PC-9 (cell line): ENCODE results near the gene AKT1S1. TPM values are rescaled to one million over a fixed set of nuclear protein-coding genes. Genes with fewer than 3 reads are reported as not detected.
A peak's percentile ranks its signal among the peaks of the same experiment; 100 is the strongest.

Experiments
- BruUV-seq: library from RNA; stranded (reverse); fragments of 400-500 nt; replicated peaks from 2 replicates; lab custom pipeline; 2021; lab: Mats Ljungman, UMichigan
- CTCF ChIA-PET: fragments of 300-600 bp; sonication (Branson Sonifier 250); formaldehyde crosslinking; loops from one replicate; lab custom pipeline; 2022; ENCODE audit warnings: antibody characterized with exemption; lab: Charles Lee
- POLR2A ChIA-PET: fragments of 300-600 bp; sonication (Branson Sonifier 250); formaldehyde crosslinking; loops from one replicate; lab custom pipeline; 2022; ENCODE audit warnings: antibody characterized with exemption; ENCODE audit not compliant: unreplicated experiment; lab: Charles Lee
- DNase-seq, 2 experiments: peaks; one replicate each; pipeline versions ENCODE4 v3.0.0 to v3.0.0-alpha.2; 2015 to 2022; ENCODE audit warnings: mixed read lengths in 1 of 2
- H2AFZ ChIP-seq: fragments of 200-600 bp; sonication (generic); 2 replicates; pipeline ENCODE4 v1.8.1; 2017; ENCODE audit warnings: antibody characterized with exemption
- H3F3A ChIP-seq: fragments of 200-600 bp; sonication (generic); 2 replicates; pipeline ENCODE4 v1.8.1; 2017; ENCODE audit warnings: antibody characterized with exemption, mild to moderate bottlenecking, low read depth; ENCODE audit not compliant: insufficient read depth
- H3K27ac ChIP-seq: fragments of 200-600 bp; sonication (generic); 2 replicates; pipeline ENCODE4 v1.6.1; 2016; ENCODE audit warnings: mixed run types
- H3K27me3 ChIP-seq: fragments of 200-600 bp; sonication (generic); 2 replicates; pipeline ENCODE4 v1.6.1; 2016; ENCODE audit warnings: low read depth, mixed run types; ENCODE audit not compliant: insufficient read depth
- H3K36me3 ChIP-seq: fragments of 200-600 bp; sonication (generic); 2 replicates; pipeline ENCODE4 v1.6.1; 2016; ENCODE audit warnings: low read depth, mixed run types
- H3K4me1 ChIP-seq: fragments of 200-600 bp; sonication (generic); replicated peaks from 2 replicates; pipeline ENCODE4 v1.6.1; 2016; ENCODE audit warnings: mixed run types; ENCODE audit not compliant: insufficient read depth
- H3K4me2 ChIP-seq: fragments of 200-600 bp; sonication (generic); 2 replicates; pipeline ENCODE4 v1.6.1; 2017; ENCODE audit warnings: mixed run types
- H3K4me3 ChIP-seq: fragments of 200-600 bp; sonication (generic); 2 replicates; pipeline ENCODE4 v1.6.1; 2016; ENCODE audit warnings: mixed run types
- H3K79me2 ChIP-seq: fragments of 200-600 bp; sonication (generic); 2 replicates; pipeline ENCODE4 v1.6.1; 2017; ENCODE audit warnings: low read depth, mixed run types
- H3K9me2 ChIP-seq: fragments of 200-600 bp; sonication (generic); 2 replicates; pipeline ENCODE4 v1.8.1; 2017; ENCODE audit warnings: mild to moderate bottlenecking; ENCODE audit not compliant: insufficient read depth
- H3K9me3 ChIP-seq: fragments of 200-600 bp; sonication (generic); 2 replicates; pipeline ENCODE4 v1.8.1; 2016; ENCODE audit warnings: low read depth; ENCODE audit not compliant: insufficient read depth
- H4K20me1 ChIP-seq: fragments of 200-600 bp; sonication (generic); 2 replicates; pipeline ENCODE4 v1.8.1; 2017; ENCODE audit not compliant: insufficient read depth
- EZH2 ChIP-seq: fragments of 200-600 bp; sonication (generic); IDR thresholded peaks from 2 replicates; pipeline ENCODE4 v1.8.0; 2017; ENCODE audit warnings: antibody characterized with exemption, low read depth
- intact Hi-C: fragments of 100-400 bp; cut with micrococcal nuclease; formaldehyde crosslinking; loops from one replicate; pipeline ENCODE4 v1.10.0; 2022; ENCODE audit not compliant: unreplicated experiment
- total RNA-seq: library from RNA; stranded (reverse); gene quantifications from 2 replicates; pipeline ENCODE4 v1.2.3, GENCODE V29; 2021
- TF ChIP-seq, protein P1 (sequence below): fragments of 200-600 bp; sonication (generic); conservative IDR thresholded peaks from 2 replicates; pipeline ENCODE4 v1.6.1; 2017; ENCODE audit warnings: mixed run types, antibody characterized with exemption, mild to moderate bottlenecking, moderate library complexity

The AKT1S1 gene
- total RNA-seq, 1 experiment from 2014 or later = 143 TPM

DNA sequence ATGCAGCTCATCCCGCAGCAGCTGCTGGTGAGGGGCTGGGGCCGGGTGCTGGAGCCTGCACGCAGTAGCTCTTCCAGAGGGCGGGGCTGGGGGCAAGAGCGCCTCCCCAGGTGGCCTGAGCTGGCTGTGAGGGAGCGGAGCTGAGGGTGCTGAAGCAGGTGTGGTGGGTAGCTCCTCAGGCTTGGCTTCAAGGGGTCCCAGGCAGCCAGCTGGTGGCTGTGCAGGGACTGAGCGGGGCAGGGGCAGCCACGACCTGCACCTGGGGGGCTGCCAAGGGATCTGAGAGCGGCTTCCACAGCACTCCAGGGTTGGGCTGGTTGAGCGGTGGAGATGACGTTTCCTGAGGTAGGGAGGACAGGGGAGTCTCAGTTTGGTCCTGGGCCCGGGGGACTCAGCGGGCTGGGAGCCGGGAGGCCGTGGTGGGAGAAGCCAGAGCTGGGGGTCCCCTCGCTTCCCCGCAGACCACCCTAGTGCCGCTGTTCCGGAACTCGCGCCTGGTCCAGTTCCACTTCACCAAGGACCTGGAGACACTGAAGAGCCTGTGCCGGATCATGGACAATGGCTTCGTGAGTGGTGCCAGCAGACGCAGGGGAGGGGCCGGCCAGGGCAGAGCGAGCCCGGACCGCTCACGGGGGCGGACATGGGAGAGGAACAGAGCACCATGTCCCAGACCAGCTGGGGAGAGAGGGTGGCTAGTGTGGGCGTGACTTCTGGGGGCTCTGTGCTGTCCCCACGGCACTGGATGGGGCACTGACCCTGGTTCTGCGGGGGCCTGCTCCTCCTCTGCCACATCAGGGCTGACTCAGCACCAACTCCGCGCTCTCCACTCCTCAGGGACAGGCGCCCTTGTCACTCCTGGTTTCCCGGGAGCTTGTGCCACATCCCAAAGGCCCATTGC, 18.8 kb downstream of the AKT1S1 start:
- H3F3A ChIP-seq = peaks cover 66% of the 10 kb centered on the region
- no peak overlapping the region for H2AFZ ChIP-seq
- H3K79me2 ChIP-seq = peaks cover 28% of the 10 kb centered on the region
- H3K9me2 ChIP-seq = no peaks in the 10 kb centered on the region
- peaks cover 78% of the 10 kb centered on the region for H4K20me1 ChIP-seq
- no peak overlapping the region for H3K4me3 ChIP-seq
- H3K4me1 ChIP-seq = 0 out of 2 replicates have a peak, but pooled peaks cover 4% of the 10 kb centered on the region
- peaks cover 12% of the 10 kb centered on the region for H3K36me3 ChIP-seq
- H3K4me2 ChIP-seq = no peak overlapping the region
- TF ChIP-seq EZH2 = no peak
- TF ChIP-seq, protein P1, sequence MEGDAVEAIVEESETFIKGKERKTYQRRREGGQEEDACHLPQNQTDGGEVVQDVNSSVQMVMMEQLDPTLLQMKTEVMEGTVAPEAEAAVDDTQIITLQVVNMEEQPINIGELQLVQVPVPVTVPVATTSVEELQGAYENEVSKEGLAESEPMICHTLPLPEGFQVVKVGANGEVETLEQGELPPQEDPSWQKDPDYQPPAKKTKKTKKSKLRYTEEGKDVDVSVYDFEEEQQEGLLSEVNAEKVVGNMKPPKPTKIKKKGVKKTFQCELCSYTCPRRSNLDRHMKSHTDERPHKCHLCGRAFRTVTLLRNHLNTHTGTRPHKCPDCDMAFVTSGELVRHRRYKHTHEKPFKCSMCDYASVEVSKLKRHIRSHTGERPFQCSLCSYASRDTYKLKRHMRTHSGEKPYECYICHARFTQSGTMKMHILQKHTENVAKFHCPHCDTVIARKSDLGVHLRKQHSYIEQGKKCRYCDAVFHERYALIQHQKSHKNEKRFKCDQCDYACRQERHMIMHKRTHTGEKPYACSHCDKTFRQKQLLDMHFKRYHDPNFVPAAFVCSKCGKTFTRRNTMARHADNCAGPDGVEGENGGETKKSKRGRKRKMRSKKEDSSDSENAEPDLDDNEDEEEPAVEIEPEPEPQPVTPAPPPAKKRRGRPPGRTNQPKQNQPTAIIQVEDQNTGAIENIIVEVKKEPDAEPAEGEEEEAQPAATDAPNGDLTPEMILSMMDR = no peak
- ChIA-PET CTCF (no interaction called here), POLR2A (interaction anchor here (0.6 kb wide), 2 partner anchors 93 to 407 kb away, joined by 6 to 8 read pairs; partner anchors contain the start of gene PIH1D1)
- no peaks in the 10 kb centered on the region for H3K9me3 ChIP-seq
- H3K27ac ChIP-seq = peak overlapping the region; percentile 65
- H3K27me3 ChIP-seq = no peaks in the 10 kb centered on the region
- BruUV-seq = no TSS peak
- intact Hi-C loops = no loop called here
- no peak for DNase-seq

DNA sequence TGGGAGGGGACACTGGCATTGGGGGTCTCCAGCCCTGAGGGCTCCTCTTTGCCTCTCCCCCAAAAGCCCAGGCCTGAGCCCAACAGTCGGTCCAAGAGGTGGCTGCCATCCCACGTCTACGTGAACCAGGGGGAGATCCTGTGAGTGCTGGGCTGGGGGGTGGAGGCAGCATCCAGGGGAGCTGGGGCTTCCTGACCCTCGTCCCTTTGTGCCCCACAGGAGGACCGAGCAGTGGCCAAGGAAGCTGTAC, 19.4 kb downstream of the AKT1S1 start:
- H3K27me3 ChIP-seq = no peaks in the 10 kb centered on the region
- H4K20me1 ChIP-seq = peaks cover 78% of the 10 kb centered on the region
- no peak overlapping the region for H2AFZ ChIP-seq
- intact Hi-C loops = no loop called here
- no peak overlapping the region for H3K4me2 ChIP-seq
- H3K9me2 ChIP-seq = no peaks in the 10 kb centered on the region
- ChIA-PET CTCF (no interaction called here), POLR2A (interaction anchor here (0.6 kb wide), 1 partner anchor 406 kb away, joined by 6 read pairs; the partner anchor contains the start of gene PIH1D1)
- no peak overlapping the region for H3K27ac ChIP-seq
- TF ChIP-seq EZH2 = no peak
- TF ChIP-seq, protein P1 = no peak
- H3K9me3 ChIP-seq = no peaks in the 10 kb centered on the region
- H3K36me3 ChIP-seq = peaks cover 8% of the 10 kb centered on the region
- BruUV-seq = no TSS peak
- peaks cover 9% of the 10 kb centered on the region for H3K4me1 ChIP-seq
- peaks cover 72% of the 10 kb centered on the region for H3F3A ChIP-seq
- peaks cover 29% of the 10 kb centered on the region for H3K79me2 ChIP-seq
- no peak for DNase-seq
- no peak overlapping the region for H3K4me3 ChIP-seq

GRCh38 chr19:49857061-49857837, 19.9 kb downstream of the AKT1S1 start:
- Histone ChIP-seq H3K4me2 (no peak overlapping the region), H3K9me2 (no peaks in the 10 kb centered on the region), H3K4me3 (no peak overlapping the region), H3K27ac (no peak overlapping the region), H3K36me3 (peaks cover 8% of the 10 kb centered on the region), H3K27me3 (no peaks in the 10 kb centered on the region), H3K4me1 (peaks cover 14% of the 10 kb centered on the region), H2AFZ (no peak overlapping the region), H3K9me3 (no peaks in the 10 kb centered on the region), H3F3A (peaks cover 77% of the 10 kb centered on the region), H4K20me1 (peaks cover 83% of the 10 kb centered on the region), H3K79me2 (peaks cover 34% of the 10 kb centered on the region)
- no TSS peak for BruUV-seq
- intact Hi-C loops = no loop called here
- no peak for DNase-seq
- TF ChIP-seq, protein P1 = no peak
- TF ChIP-seq EZH2 = no peak
- CTCF ChIA-PET = no interaction called here
- POLR2A ChIA-PET = no interaction called here
